Sciatic nerve (tissue), 2 donors: ENCODE results near the gene PDE10A. TPM values are rescaled to one million over a fixed set of nuclear protein-coding genes. Genes with fewer than 3 reads are reported as not detected.

Experiments used
- ATAC-seq: fragments of 200-7000 bp; cut with Tn5 transposase; one replicate; pipeline ENCODE4 v1.9.1; 2020; ENCODE audit warnings: mild to moderate bottlenecking, moderate library complexity
- DNase-seq: peaks from one replicate; pipeline ENCODE4 v3.0.0-alpha.2; 2020; ENCODE audit warnings: low spot score
- intact Hi-C: fragments of 100-400 bp; cut with DNase I; formaldehyde crosslinking; loops from one replicate; pipeline ENCODE4 v1.14.2; 2022
- total RNA-seq: library from RNA; stranded (reverse); fragmentation: NEBNext Ultra II Directional; extraction: Animal tissue kit (Norgen Biotek cat#: 25700); gene quantifications from one replicate; pipeline ENCODE4 v1.2.1, GENCODE V29; 2021
- donor health status: DM: no; HTN: no; CAD: no.
- donor health status: DM: no; HTN: no; CAD: no.

Gene PDE10A
- total RNA-seq, 1 donor from 2014 or later = 14.1 TPM

- DNase-seq = no peak
- intact Hi-C loops = no loop called here
- no peak for ATAC-seq
Measured at GRCh38 chr6:165389534-165389933, 273.5 kb downstream of the PDE10A start.

GRCh38 chr6:165383323-165383722 is 279.7 kb downstream of the PDE10A start:
- no peak for ATAC-seq
- intact Hi-C loops = no loop called here
- DNase-seq = no peak

GRCh38 chr6:165376100-165376499 is 286.9 kb downstream of the PDE10A start:
- intact Hi-C loops = no loop called here
- DNase-seq = no peak
- ATAC-seq = no peak

GRCh38 chr6:165365371-165365770 is 297.7 kb downstream of the PDE10A start:
- no peak for ATAC-seq
- intact Hi-C loops = no loop called here
- DNase-seq = no peak

- DNase-seq = no peak
- intact Hi-C loops = no loop called here
- no peak for ATAC-seq
Measured at GRCh38 chr6:165345700-165346099, 317.3 kb downstream of the PDE10A start.

- intact Hi-C loops = no loop called here
- peak; percentile 20 for ATAC-seq
- no peak for DNase-seq
Measured at GRCh38 chr6:165340532-165340931, 322.5 kb downstream of the PDE10A start.

GRCh38 chr6:165325609-165326008 is 337.4 kb downstream of the PDE10A start:
- ATAC-seq (no peak), DNase-seq (no peak)
- intact Hi-C loops = no loop called here

- intact Hi-C loops = no loop called here
- DNase-seq = no peak
Measured at GRCh38 chr6:165321555-165322145, 341.4 kb downstream of the PDE10A start.

GRCh38 chr6:165321150-165321549 is 341.9 kb downstream of the PDE10A start:
- no peak for DNase-seq
- ATAC-seq = no peak
- intact Hi-C loops = no loop called here

More at GRCh38 chr6:165321555-165322145, 341.4 kb downstream of the PDE10A start:
- no peak for ATAC-seq

- ATAC-seq = no peak
- DNase-seq = no peak
- intact Hi-C loops = no loop called here
Measured at GRCh38 chr6:165317723-165318122, 345.3 kb downstream of the PDE10A start.

- intact Hi-C loops = no loop called here
- ATAC-seq = peak; percentile 92
- no peak for DNase-seq
Measured at GRCh38 chr6:165308926-165309731, 353.9 kb downstream of the PDE10A start, which contains the start of gene C6orf118. C6orf118 (minus strand) TSS chr6:165309605; CDS start chr6:165309586, 19 bp downstream.

- DNase-seq = no peak
- intact Hi-C loops = no loop called here
- no peak for ATAC-seq
Measured at GRCh38 chr6:165306955-165307354, 356.1 kb downstream of the PDE10A start.

- DNase-seq (no peak), ATAC-seq (peak; percentile 13)
- intact Hi-C loops = no loop called here
Measured at GRCh38 chr6:165301372-165302246, 361.4 kb downstream of the PDE10A start.

GRCh38 chr6:165300422-165300936 is 362.6 kb downstream of the PDE10A start:
- no peak for ATAC-seq
- intact Hi-C loops = no loop called here
- no peak for DNase-seq

GRCh38 chr6:165298875-165299274 is 364.2 kb downstream of the PDE10A start:
- intact Hi-C loops = no loop called here
- DNase-seq (no peak), ATAC-seq (no peak)

- ATAC-seq (no peak), DNase-seq (no peak)
- intact Hi-C loops = no loop called here
Measured at GRCh38 chr6:165298402-165298801, 364.6 kb downstream of the PDE10A start.

- no peak for DNase-seq
- intact Hi-C loops = no loop called here
- ATAC-seq = no peak
Measured at GRCh38 chr6:165292657-165293056, 370.4 kb downstream of the PDE10A start.
